SH-SY5Y (cell line): ENCODE data around the gene ATP8A1.

Source experiments
- GATA2 ChIP-seq: IDR thresholded peaks from 2 replicates; pipeline ENCODE4 v1.6.1; 2011; ENCODE audit warnings: mild to moderate bottlenecking, low read depth, low read length
- GATA3 ChIP-seq: IDR thresholded peaks from 2 replicates; pipeline ENCODE4 v1.6.1; 2011; ENCODE audit warnings: low read depth, mild to moderate bottlenecking, low read length, moderate library complexity

DNA sequence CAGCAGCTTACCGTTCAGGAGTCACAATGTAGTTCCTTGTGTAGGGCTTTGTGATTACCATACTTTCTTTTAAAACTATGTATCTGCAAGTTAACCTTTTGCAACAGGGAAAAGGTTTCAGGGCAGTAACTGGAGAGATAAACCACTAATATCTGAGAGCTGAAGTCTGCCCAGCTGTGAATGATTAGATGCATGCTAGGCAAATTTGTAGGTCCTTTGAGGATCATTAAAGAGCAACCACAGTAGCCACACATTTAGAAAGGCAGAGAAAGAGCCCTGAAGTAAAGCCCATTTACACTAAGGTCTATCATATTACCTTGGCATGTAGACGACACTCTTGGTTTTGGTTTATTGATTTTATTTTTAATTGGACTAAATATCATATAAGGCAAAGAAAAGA lies 60.0 kb downstream of the ATP8A1 start:
- TF ChIP-seq GATA2 (no peak), GATA3 (no peak)
